IPS-20b (cell line): ENCODE data around the gene PRR30.

Experiments
- H3K27ac ChIP-seq: one replicate; pipeline ENCODE4 v1.5.1; 2013; ENCODE audit warnings: low read length
- H3K27me3 ChIP-seq: 2 replicates; pipeline ENCODE4 v1.6.1; 2013; ENCODE audit warnings: mild to moderate bottlenecking, low read length, inconsistent platforms; ENCODE audit not compliant: insufficient read depth
- H3K36me3 ChIP-seq: 2 replicates; pipeline ENCODE4 v1.6.1; 2013; ENCODE audit warnings: low read depth, mild to moderate bottlenecking, inconsistent platforms, low read length, moderate library complexity; ENCODE audit not compliant: insufficient read depth
- H3K4me1 ChIP-seq: 2 replicates; pipeline ENCODE4 v1.6.1; 2013; ENCODE audit warnings: mild to moderate bottlenecking, control low read depth, inconsistent platforms, low read length, moderate library complexity; ENCODE audit not compliant: insufficient read depth
- H3K4me3 ChIP-seq: 2 replicates; pipeline ENCODE4 v1.5.1; 2013; ENCODE audit warnings: mild to moderate bottlenecking, low read length, inconsistent platforms
- H3K9ac ChIP-seq: 2 replicates; pipeline ENCODE4 v1.6.1; 2013; ENCODE audit warnings: low read depth, mild to moderate bottlenecking, inconsistent platforms, low read length, moderate library complexity
- H3K9me3 ChIP-seq: 2 replicates; pipeline ENCODE4 v1.6.1; 2013; ENCODE audit warnings: mild to moderate bottlenecking, low read depth, low read length, inconsistent platforms; ENCODE audit not compliant: insufficient read depth

Gene PRR30

GRCh38 chr2:27108221-27108620 lies 31.0 kb downstream of the PRR30 start:
- Histone ChIP-seq H3K9ac (no peak overlapping the region), H3K27ac (no peak overlapping the region), H3K36me3 (no peaks in the 10 kb centered on the region), H3K4me3 (no peak overlapping the region), H3K4me1 (no peaks in the 10 kb centered on the region), H3K27me3 (no peaks in the 10 kb centered on the region), H3K9me3 (no peaks in the 10 kb centered on the region)

DNA sequence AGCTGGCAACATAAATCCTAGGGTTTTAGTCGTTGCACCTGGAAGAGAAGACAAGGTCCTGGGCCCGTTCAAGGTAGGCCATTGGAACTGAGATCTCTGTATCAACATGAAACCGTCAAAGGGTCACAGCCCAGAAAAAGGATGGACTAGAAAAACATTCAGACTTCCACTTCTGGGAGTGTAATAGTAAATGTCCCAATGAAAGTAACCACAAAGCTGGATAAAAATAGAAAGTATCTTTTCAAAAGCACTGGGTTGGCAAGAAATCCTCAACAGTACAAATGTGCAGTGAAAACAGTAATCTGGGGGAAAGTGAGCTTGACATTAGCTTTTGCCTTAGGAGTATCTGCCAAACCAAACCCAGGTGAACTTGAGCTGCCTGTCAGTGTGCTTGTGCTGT lies 33.2 kb downstream of the PRR30 start:
- no peak overlapping the region for H3K27ac ChIP-seq
- H3K9me3 ChIP-seq: no peaks in the 10 kb centered on the region
- H3K4me1 ChIP-seq: no peaks in the 10 kb centered on the region
- H3K36me3 ChIP-seq: no peaks in the 10 kb centered on the region
- H3K27me3 ChIP-seq: no peaks in the 10 kb centered on the region
- H3K9ac ChIP-seq: no peak overlapping the region
- no peak overlapping the region for H3K4me3 ChIP-seq

DNA sequence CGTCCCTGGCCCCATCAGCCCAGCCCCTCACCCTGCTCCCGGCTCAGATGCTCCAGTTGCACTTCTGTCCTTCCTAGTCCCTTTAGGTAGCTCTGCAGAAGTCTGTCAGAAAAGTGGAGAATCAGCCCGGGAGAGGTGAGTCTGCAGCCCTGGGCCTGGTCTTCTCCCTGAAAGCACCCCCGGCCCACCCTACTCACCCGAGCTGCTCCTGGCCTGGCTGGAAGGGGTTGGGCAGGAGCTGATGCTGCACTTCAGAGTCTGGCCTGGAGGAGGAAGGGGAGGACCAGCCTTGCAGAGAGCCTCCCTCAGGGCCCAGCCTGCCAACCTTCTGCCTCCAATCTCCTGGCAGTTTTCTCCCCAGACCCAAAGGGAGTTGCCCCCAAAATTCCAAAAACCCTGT lies 36.9 kb downstream of the PRR30 start:
- Histone ChIP-seq H3K27ac (no peak overlapping the region), H3K4me1 (no peaks in the 10 kb centered on the region), H3K27me3 (no peaks in the 10 kb centered on the region), H3K9ac (no peak overlapping the region), H3K9me3 (no peaks in the 10 kb centered on the region), H3K4me3 (no peak overlapping the region), H3K36me3 (no peaks in the 10 kb centered on the region)

DNA sequence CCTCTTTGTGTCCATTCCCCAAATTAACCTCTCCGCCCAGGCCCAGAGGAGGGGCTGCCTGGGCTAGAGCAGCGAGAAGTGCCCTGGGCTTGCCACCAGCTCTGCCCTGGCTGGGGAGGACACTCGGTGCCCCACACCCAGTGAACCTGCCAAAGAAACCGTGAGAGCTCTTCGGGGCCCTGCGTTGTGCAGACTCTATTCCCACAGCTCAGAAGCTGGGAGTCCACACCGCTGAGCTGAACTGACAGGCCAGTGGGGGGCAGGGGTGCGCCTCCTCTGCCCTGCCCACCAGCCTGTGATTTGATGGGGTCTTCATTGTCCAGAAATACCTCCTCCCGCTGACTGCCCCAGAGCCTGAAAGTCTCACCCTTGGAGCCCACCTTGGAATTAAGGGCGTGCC lies 39.2 kb downstream of the PRR30 start:
- H3K27ac ChIP-seq: no peak overlapping the region
- H3K4me1 ChIP-seq: no peaks in the 10 kb centered on the region
- no peak overlapping the region for H3K9ac ChIP-seq
- no peaks in the 10 kb centered on the region for H3K9me3 ChIP-seq
- H3K4me3 ChIP-seq: no peak overlapping the region
- no peaks in the 10 kb centered on the region for H3K36me3 ChIP-seq
- no peaks in the 10 kb centered on the region for H3K27me3 ChIP-seq

DNA sequence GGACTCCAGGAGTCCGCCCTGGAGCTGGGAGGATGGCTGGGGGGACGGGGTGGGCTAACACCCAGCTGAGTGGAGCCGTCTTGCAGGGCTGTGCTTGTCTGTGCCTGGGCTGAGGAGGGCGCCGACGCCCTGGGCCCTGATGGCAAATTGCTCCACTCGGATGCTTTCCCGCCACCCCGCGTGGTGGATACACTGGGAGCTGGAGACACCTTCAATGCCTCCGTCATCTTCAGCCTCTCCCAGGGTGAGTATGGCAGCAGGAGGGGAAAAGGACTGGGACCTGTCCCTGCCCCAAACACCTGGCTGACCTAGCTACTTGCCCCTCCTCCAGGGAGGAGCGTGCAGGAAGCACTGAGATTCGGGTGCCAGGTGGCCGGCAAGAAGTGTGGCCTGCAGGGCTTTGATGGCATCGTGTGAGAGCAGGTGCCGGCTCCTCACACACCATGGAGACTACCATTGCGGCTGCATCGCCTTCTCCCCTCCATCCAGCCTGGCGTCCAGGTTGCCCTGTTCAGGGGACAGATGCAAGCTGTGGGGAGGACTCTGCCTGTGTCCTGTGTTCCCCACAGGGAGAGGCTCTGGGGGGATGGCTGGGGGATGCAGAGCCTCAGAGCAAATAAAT lies 39.8 kb downstream of the PRR30 start:
- Histone ChIP-seq H3K27me3 (no peaks in the 10 kb centered on the region), H3K36me3 (no peaks in the 10 kb centered on the region), H3K27ac (no peak overlapping the region), H3K9me3 (no peaks in the 10 kb centered on the region), H3K4me1 (no peaks in the 10 kb centered on the region), H3K4me3 (no peak overlapping the region), H3K9ac (no peak overlapping the region)

GRCh38 chr2:27097341-27097740 lies 41.9 kb downstream of the PRR30 start:
- Histone ChIP-seq H3K36me3 (no peaks in the 10 kb centered on the region), H3K27me3 (no peaks in the 10 kb centered on the region), H3K4me1 (no peaks in the 10 kb centered on the region), H3K9ac (no peak overlapping the region), H3K9me3 (no peaks in the 10 kb centered on the region), H3K27ac (no peak overlapping the region), H3K4me3 (no peak overlapping the region)

DNA sequence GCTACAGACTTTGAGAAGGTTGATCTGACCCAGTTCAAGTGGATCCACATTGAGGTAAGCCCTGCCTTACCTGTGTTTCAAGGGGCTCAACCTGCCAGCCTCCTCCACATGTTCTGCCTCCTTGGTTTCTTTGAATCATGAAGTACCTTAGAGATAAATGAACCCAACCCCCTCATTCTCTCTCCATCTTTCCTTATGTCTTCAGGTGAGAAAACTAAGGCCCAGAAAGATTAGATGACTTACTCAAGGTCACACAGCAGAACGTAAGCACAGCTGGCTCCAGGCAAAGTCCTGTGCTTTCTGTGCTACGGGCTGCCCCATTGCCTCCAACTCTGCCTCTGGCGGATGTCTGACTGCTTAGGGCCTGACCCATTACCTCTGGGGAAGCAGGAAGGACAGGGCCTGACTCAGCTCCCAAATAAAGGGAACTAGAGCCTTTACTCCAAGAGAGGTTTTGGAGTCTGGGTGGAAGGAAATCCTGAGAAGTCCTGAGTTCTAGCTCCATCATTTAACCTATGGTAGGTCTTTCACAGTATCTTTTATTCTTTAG lies 42.4 kb downstream of the PRR30 start:
- H3K9me3 ChIP-seq: no peaks in the 10 kb centered on the region
- no peak overlapping the region for H3K27ac ChIP-seq
- H3K36me3 ChIP-seq: no peaks in the 10 kb centered on the region
- no peaks in the 10 kb centered on the region for H3K27me3 ChIP-seq
- H3K4me1 ChIP-seq: no peaks in the 10 kb centered on the region
- no peak overlapping the region; the same call in 1 of the 2 replicates for H3K9ac ChIP-seq
- H3K4me3 ChIP-seq: no peak overlapping the region

DNA sequence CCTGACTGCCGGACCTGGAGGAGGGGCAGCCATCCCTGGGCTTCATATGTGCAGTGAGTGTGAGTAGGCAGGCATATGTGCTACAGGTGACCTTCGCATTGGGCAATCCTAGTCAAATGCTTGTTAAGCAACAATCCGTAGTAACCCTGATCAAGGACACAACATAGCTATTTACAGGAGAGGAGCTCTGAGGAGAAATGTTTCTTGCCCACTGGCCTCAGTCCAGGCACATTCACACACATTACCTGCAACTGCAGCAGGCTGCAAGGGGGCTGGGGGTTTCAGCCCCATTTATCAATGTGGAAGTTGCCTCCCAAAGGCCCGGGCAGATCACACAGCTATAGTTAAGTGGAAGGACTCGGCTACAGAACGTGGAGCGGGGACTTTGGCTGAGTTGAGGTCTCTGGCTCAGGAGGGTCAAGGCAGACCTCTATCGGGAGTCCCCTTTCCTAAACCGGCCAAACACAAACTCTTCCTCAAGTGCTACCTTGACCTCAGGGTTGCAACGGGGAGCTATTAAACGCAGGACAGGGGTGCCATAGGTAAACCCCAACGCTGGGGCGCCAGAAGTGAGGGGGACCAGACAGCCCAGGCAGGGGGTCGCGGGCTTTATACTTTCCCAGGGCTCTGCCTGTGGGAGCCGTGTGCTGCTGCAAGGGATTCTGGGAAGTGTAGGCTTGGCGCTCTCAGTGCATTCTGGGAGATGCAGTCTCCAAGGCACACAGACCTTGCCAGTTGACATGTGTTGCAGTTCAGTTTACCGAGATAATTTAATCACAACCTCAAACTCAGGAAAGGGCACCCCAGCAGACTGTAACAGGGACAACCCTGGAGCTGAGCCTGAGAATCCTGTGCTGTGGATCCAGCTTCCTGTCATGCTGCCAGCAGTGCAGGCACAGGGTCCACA lies 43.2 kb downstream of the PRR30 start:
- no peaks in the 10 kb centered on the region for H3K27me3 ChIP-seq
- H3K36me3 ChIP-seq: no peaks in the 10 kb centered on the region
- H3K27ac ChIP-seq: no peak overlapping the region
- H3K9me3 ChIP-seq: no peaks in the 10 kb centered on the region
- H3K4me3 ChIP-seq: peak overlapping the region; percentile 57; the same call in 1 of the 2 replicates
- H3K4me1 ChIP-seq: no peaks in the 10 kb centered on the region
- peak overlapping the region; percentile 64; the same call in 1 of the 2 replicates for H3K9ac ChIP-seq

DNA sequence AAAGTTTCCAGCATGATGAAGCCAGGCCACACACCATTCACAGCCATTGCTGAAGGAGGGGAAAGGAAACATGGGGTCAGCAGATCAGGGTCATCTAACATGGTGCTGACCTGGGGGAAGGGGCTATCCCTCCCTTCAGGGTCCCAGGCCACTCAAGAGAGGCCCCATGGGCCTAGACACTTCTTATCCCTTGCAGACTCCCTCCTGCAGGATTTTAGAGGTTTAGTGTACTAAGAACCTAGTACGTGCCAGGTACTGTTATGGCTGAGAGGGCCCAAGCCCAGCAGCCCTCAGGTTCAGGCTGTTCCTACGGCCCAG lies 43.8 kb downstream of the PRR30 start:
- Histone ChIP-seq H3K9ac (no peak overlapping the region), H3K9me3 (no peaks in the 10 kb centered on the region), H3K36me3 (no peaks in the 10 kb centered on the region), H3K4me3 (no peak overlapping the region), H3K27ac (no peak overlapping the region), H3K4me1 (no peaks in the 10 kb centered on the region), H3K27me3 (no peaks in the 10 kb centered on the region)

- Histone ChIP-seq H3K9me3 (no peaks in the 10 kb centered on the region), H3K27ac (no peak overlapping the region), H3K4me3 (no peak overlapping the region), H3K27me3 (no peaks in the 10 kb centered on the region), H3K9ac (no peak overlapping the region), H3K4me1 (no peaks in the 10 kb centered on the region), H3K36me3 (no peaks in the 10 kb centered on the region)
Measured at GRCh38 chr2:27094353-27094984, 44.7 kb downstream of the PRR30 start.

- Histone ChIP-seq H3K4me3 (no peak overlapping the region), H3K36me3 (no peaks in the 10 kb centered on the region), H3K27ac (no peak overlapping the region), H3K27me3 (no peaks in the 10 kb centered on the region), H3K9ac (no peak overlapping the region), H3K4me1 (no peaks in the 10 kb centered on the region), H3K9me3 (no peaks in the 10 kb centered on the region)
Measured at GRCh38 chr2:27093430-27094352, 45.5 kb downstream of the PRR30 start.
